Erythroblast (primary cell): Measurements from ENCODE around the gene ENTPD2.

ENCODE experiments used
- GATA1 ChIP-seq: IDR thresholded peaks from 2 replicates; pipeline ENCODE4 v1.6.1; 2011; ENCODE audit warnings: low read depth, mild to moderate bottlenecking, control low read depth, low read length, moderate library complexity
- POLR2A ChIP-seq: IDR thresholded peaks from 2 replicates; pipeline ENCODE4 v1.6.1; 2011; ENCODE audit warnings: mild to moderate bottlenecking, low read length

- TF ChIP-seq POLR2A = no peak
- TF ChIP-seq GATA1 = no peak
Observed at GRCh38 chr9:137014776-137015539, 38.9 kb downstream of the ENTPD2 start.
